Left lung (tissue), 10 donors: ENCODE data around the gene FER. TPM values are rescaled to one million over a fixed set of nuclear protein-coding genes. Genes with fewer than 3 reads are reported as not detected.

Experiments
- ATAC-seq: fragments of 200-7000 bp; cut with Tn5 transposase; one replicate; pipeline ENCODE4 v1.9.1; 2020; ENCODE audit warnings: moderate library complexity
- DNase-seq, 4 donors: peaks; one replicate each; pipeline ENCODE4 v3.0.0-alpha.2; 2013 to 2020
- H3K27ac ChIP-seq, 2 donors: fragments of 200-600 bp; sonication (generic) in 1 of 2; one replicate each; pipeline versions ENCODE4 v1.5.0 to v1.8.0; 2020 to 2021
- H3K27me3 ChIP-seq, 2 donors: fragments of 200-600 bp; sonication (generic) in 1 of 2; one replicate each; pipeline versions ENCODE4 v1.5.0 to v1.8.0; 2020 to 2021
- H3K36me3 ChIP-seq, 2 donors: fragments of 200-600 bp; sonication (generic) in 1 of 2; one replicate each; pipeline versions ENCODE4 v1.5.0 to v1.8.0; 2020 to 2021
- H3K4me1 ChIP-seq, 2 donors: fragments of 200-600 bp; one replicate each; pipeline ENCODE4 v1.8.0; 2021
- H3K4me3 ChIP-seq, 2 donors: fragments of 200-600 bp; sonication (generic) in 1 of 2; one replicate each; pipeline versions ENCODE4 v1.5.0 to v1.8.0; 2020 to 2021; ENCODE audit warnings: mild to moderate bottlenecking in 1 of 2
- H3K9me3 ChIP-seq, 2 donors: fragments of 200-600 bp; sonication (generic) in 1 of 2; one replicate each; pipeline versions ENCODE4 v1.5.0 to v1.8.0; 2020 to 2021
- CTCF ChIP-seq, 2 donors: fragments of 200-600 bp; sonication (generic) in 1 of 2; IDR thresholded peaks; one replicate each; pipeline versions ENCODE4 v1.5.0 to v1.8.0; 2021; ENCODE audit warnings: antibody characterized with exemption in 2 of 2
- intact Hi-C, 2 donors: fragments of 100-400 bp; cut with DNase I; formaldehyde crosslinking; loops; one replicate each; pipeline versions ENCODE4 v1.11.2 to v1.14.2; 2022
- polyA plus RNA-seq, 6 donors: library from polyadenylated mRNA; unstranded; fragments of 120-200 nt; gene quantifications; one replicate each; pipeline ENCODE4 v1.2.1, GENCODE V29; 2013; ENCODE audit not compliant: insufficient read length in 6 of 6
- total RNA-seq, 2 donors: library from RNA; stranded (reverse); fragmentation: NEBNext Ultra II Directional; extraction: Animal tissue kit (Norgen Biotek cat#: 25700); gene quantifications; one replicate each; pipeline ENCODE4 v1.2.1, GENCODE V29; 2021
- donor health status: DM: no; HTN: yes; CAD: no.
- donor health status: DM: no; HTN: no; CAD: no.

Gene FER
- total and polyA plus RNA-seq, 8 donors, result 16.6 to 27.0 (median 19.4) TPM

DNA sequence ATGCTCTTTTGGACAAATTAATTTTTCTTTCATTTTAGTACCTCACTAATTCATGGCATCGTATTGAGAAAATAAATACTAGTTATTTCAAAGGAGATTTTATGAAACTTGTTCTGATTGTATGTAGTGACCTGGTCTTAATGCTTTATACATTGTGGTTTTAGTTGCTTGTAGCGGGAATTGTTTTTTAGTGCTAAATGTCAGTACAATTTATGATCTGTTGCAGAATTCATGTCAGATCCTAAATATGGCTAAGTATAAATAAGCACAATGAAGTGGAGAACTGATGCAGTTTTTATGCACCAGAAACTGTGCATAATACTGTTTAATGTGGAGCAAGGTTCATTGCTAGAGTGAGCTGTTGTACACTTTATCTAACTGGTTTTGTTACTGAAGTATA, 353.3 kb downstream of the FER start:
- DNase-seq, result no peak
- no peak for TF ChIP-seq CTCF (IDR thresholded peaks at IDR 0.05)

DNA sequence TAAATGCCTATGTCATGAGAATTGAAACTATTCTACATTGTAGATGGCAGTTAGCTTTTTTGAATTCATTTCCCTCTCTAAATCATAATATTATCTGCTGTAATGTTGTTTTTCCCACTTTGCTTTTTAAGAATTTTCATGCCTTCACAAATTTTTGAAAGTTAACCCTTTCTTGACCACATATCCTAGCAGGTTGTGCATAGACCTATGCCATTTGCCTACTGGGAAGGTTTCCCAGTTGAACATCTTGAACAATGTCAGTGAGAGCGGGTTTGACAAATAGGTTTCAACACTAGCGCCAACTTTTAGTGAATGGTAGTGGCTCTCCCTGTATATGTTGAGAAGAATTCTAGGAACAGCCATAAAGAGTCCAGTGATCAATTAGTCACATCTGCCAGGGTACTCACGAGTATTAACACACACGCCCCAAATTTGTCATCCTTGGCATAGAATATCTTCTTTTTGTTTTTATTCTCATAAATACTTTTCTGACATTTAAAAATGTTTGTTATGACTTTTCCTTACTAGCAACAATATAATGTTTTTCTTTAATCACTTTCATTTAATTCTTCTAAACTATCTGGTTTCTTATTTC, 354.5 kb downstream of the FER start:
- no peaks in the 10 kb centered on the region for H3K27me3 ChIP-seq
- no peaks in the 10 kb centered on the region for H3K36me3 ChIP-seq
- DNase-seq, result no peak
- no peak for ATAC-seq
- no peak for TF ChIP-seq CTCF (IDR thresholded peaks at IDR 0.05)
- H3K9me3 ChIP-seq, result no peaks in the 10 kb centered on the region
- no peak overlapping the region for H3K27ac ChIP-seq
- no peak overlapping the region for H3K4me3 ChIP-seq
- intact Hi-C loops, result no loop called here
- H3K4me1 ChIP-seq, result no peaks in the 10 kb centered on the region

More for the DNA sequence above, 353.3 kb downstream of the FER start:
- Histone ChIP-seq H3K9me3 (no peaks in the 10 kb centered on the region), H3K4me1 (no peaks in the 10 kb centered on the region), H3K27me3 (no peaks in the 10 kb centered on the region), H3K36me3 (no peaks in the 10 kb centered on the region), H3K27ac (no peak overlapping the region), H3K4me3 (no peak overlapping the region)
- no peak for ATAC-seq
- intact Hi-C loops, result no loop called here

- intact Hi-C loops, result no loop called here
- DNase-seq (peak in 2 of 4 donors; percentile 13 to 20), ATAC-seq (peak; percentile 66)
- no peaks in the 10 kb centered on the region for H3K36me3 ChIP-seq
- no peak for TF ChIP-seq CTCF (IDR thresholded peaks at IDR 0.05)
- H3K9me3 ChIP-seq, result no peaks in the 10 kb centered on the region
- H3K4me1 ChIP-seq, result no peaks in the 10 kb centered on the region
- H3K27ac ChIP-seq, result peak overlapping the region in 1 of 2 donors; percentile 39
- H3K27me3 ChIP-seq, result no peaks in the 10 kb centered on the region
- no peak overlapping the region for H3K4me3 ChIP-seq
These were observed 358.1 kb downstream of the FER start for GRCh38 chr5:109105631-109106267.

DNA sequence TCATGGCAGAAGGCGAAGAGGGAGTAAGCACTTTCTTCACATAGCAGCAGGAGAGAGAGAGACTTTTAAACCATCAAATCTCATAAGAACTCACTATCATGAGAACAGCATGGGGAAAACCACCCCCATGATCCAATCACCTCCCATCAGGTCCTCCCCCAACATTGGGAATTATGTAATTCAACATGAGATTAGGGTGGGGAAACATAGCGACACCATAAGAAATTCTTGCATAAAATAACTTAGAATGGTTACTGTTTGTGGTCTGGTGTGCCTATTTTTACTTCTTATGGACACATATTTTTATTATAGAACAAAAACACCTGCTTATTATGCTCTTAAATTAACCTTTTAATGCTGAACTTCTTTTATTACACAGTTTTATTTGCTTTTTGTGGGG, 364.0 kb downstream of the FER start:
- Histone ChIP-seq H3K27ac (no peak overlapping the region), H3K9me3 (no peaks in the 10 kb centered on the region), H3K4me1 (no peaks in the 10 kb centered on the region), H3K36me3 (no peaks in the 10 kb centered on the region), H3K4me3 (no peak overlapping the region), H3K27me3 (no peaks in the 10 kb centered on the region)
- ATAC-seq (no peak), DNase-seq (no peak)
- no peak for TF ChIP-seq CTCF (IDR thresholded peaks at IDR 0.05)
- intact Hi-C loops, result no loop called here

GRCh38 chr5:109113608-109114007, 365.9 kb downstream of the FER start:
- no peak for TF ChIP-seq CTCF (IDR thresholded peaks at IDR 0.05)
- Histone ChIP-seq H3K9me3 (no peaks in the 10 kb centered on the region), H3K27me3 (no peaks in the 10 kb centered on the region), H3K4me3 (no peak overlapping the region), H3K36me3 (no peaks in the 10 kb centered on the region), H3K27ac (no peak overlapping the region), H3K4me1 (no peaks in the 10 kb centered on the region)
- ATAC-seq (no peak), DNase-seq (no peak)
- intact Hi-C loops, result no loop called here
